ENCODE results near the gene TSPEAR. TPM values are rescaled to one million over a fixed set of nuclear protein-coding genes. Genes with fewer than 3 reads are reported as not detected.

TSPEAR gene
- total RNA-seq, 4 donors from 2014 or later, result not detected

GRCh38 chr21:44456915-44457736, 254.2 kb downstream of the TSPEAR start:
- in situ Hi-C loops (cut with MboI; ENCODE audit: low sequenced_read_pairs in 4 of 4), result no loop called here
- Histone ChIP-seq H3K4me3 (no peak overlapping the region), H3K4me1 (no peaks in the 10 kb centered on the region), H3K27ac (no peak overlapping the region), H3K36me3 (no peaks in the 10 kb centered on the region), H3K9me3 (no peaks in the 10 kb centered on the region), H3K27me3 (peaks cover 12 to 25% (median 13%) of the 10 kb centered on the region in 3 donors)
- DNase-seq (no peak), ATAC-seq (no peak)
- TF ChIP-seq CTCF (IDR thresholded peaks at IDR 0.05 in 4 of 5, conservative IDR thresholded peaks at IDR 0.05 in 1 of 5), result no peak
- TF ChIP-seq POLR2A (IDR thresholded peaks at IDR 0.05), result no peak
- intact Hi-C loops (cut with DNase I; ENCODE audit: low total_unique reads), result no loop called here

- no peaks in the 10 kb centered on the region for H3K9me3 ChIP-seq
- peaks cover 12 to 31% (median 13%) of the 10 kb centered on the region in 3 donors for H3K27me3 ChIP-seq
- intact Hi-C loops (cut with DNase I; ENCODE audit: low total_unique reads) (no loop called here), in situ Hi-C loops (cut with MboI; ENCODE audit: low sequenced_read_pairs in 4 of 4) (no loop called here)
- H3K27ac ChIP-seq, result no peak overlapping the region
- DNase-seq (no peak), ATAC-seq (no peak)
- H3K36me3 ChIP-seq, result no peaks in the 10 kb centered on the region
- H3K4me1 ChIP-seq, result no peaks in the 10 kb centered on the region
- TF ChIP-seq CTCF (IDR thresholded peaks at IDR 0.05 in 4 of 5, conservative IDR thresholded peaks at IDR 0.05 in 1 of 5) (no peak), POLR2A (IDR thresholded peaks at IDR 0.05) (no peak)
- peak overlapping the region; percentile 52 to 61 (median 52) for H3K4me3 ChIP-seq
These were observed 255.0 kb downstream of the TSPEAR start for GRCh38 chr21:44456214-44456914.

- intact Hi-C loops (cut with DNase I; ENCODE audit: low total_unique reads), result no loop called here
- Histone ChIP-seq H3K27ac (no peak overlapping the region), H3K4me3 (peak overlapping the region; percentile 52 to 61 (median 52)), H3K27me3 (peaks cover 12 to 31% (median 13%) of the 10 kb centered on the region in 3 donors), H3K36me3 (no peaks in the 10 kb centered on the region), H3K4me1 (no peaks in the 10 kb centered on the region), H3K9me3 (no peaks in the 10 kb centered on the region)
- in situ Hi-C loops (cut with MboI; ENCODE audit: low sequenced_read_pairs in 4 of 4), result no loop called here
- TF ChIP-seq CTCF (IDR thresholded peaks at IDR 0.05 in 4 of 5, conservative IDR thresholded peaks at IDR 0.05 in 1 of 5) (no peak), POLR2A (IDR thresholded peaks at IDR 0.05) (no peak)
- no peak for DNase-seq
- no peak for ATAC-seq
These were observed 255.7 kb downstream of the TSPEAR start for GRCh38 chr21:44455524-44456213.

GRCh38 chr21:44454747-44455523, 256.4 kb downstream of the TSPEAR start, which contains the start of gene LRRC3:
Gene LRRC3 (plus strand): TSS chr21:44455510. CDS start chr21:44456645, 1,135 bp downstream.
- intact Hi-C loops (cut with DNase I; ENCODE audit: low total_unique reads), result no loop called here
- peak in 1 of 2 donors; percentile 47 for ATAC-seq
- H3K36me3 ChIP-seq, result no peaks in the 10 kb centered on the region
- in situ Hi-C loops (cut with MboI; ENCODE audit: low sequenced_read_pairs in 4 of 4), result no loop called here
- no peak within 1 kb of the TSS for H3K27ac ChIP-seq
- H3K27me3 ChIP-seq, result peaks cover 12 to 31% (median 13%) of the 10 kb centered on the region in 3 donors
- H3K9me3 ChIP-seq, result no peaks in the 10 kb centered on the region
- DNase-seq, result peak; percentile 39 to 50
- H3K4me1 ChIP-seq, result no peaks in the 10 kb centered on the region
- TF ChIP-seq CTCF (IDR thresholded peaks at IDR 0.05 in 4 of 5, conservative IDR thresholded peaks at IDR 0.05 in 1 of 5) (no peak), POLR2A (IDR thresholded peaks at IDR 0.05) (no peak)
- peak within 1 kb of the TSS; percentile 52 to 61 (median 52) for H3K4me3 ChIP-seq

Data from gastrocnemius medialis (tissue), 4 donors.